ENCODE measurements around the gene ZDHHC11B. TPM values are rescaled to one million over a fixed set of nuclear protein-coding genes. Genes with fewer than 3 reads are reported as not detected.

ZDHHC11B gene
- total RNA-seq, 1 experiment from 2014 or later, result 1.4 TPM

DNA sequence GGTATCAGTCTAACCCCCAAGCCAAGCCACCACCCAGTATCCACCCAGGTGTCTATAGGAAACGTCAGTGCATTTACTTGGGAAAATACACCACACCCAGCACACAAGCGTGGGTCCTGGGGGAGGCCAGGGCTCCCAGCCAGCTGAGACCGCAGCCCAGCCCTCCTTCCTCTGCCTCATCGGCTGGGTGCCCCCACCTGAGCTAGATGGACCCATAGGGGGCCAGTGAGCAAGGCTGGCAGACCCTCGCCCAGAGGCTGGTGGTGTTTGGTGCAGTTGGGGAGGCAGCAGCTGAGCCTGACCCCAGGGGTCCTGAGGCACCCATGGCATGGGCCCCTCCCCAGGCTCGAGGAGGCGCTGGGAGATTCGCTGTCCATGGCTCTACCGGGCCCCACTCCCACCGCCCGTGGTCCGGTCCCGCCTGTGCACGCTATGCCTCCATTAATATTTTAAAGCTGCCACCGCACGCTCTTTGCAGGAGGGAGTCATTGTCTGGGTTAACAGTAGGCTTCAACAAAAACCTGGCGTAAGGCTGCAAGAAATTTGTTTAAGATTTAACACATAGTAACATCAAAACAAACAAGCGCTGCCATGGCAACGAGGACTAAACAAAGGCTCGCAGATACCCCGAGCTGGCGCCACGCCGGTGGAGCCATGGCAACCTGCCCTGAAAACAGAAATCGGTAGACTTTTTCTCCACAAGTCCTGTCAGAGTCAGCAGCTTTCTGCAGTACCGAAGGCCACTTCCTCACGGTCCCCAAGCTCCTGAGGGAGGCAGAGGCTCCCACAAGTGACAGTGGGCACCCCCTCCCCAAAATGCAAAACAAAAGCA, 112.0 kb downstream of the ZDHHC11B start:
- H3K18ac ChIP-seq (ENCODE audit: insufficient read length, low read depth, low read length), result peak overlapping the region; percentile 94
- H2BK120ac ChIP-seq (ENCODE audit: low read depth, low read length, poor library complexity, severe bottlenecking), result peak overlapping the region; percentile 56
- H3K4me3 Mint-ChIP-seq, result no peak overlapping the region; a peak in 1 of 5 replicates
- TF ChIP-seq CTCF (conservative IDR thresholded peaks at IDR 0.05), result no peak
- no peak overlapping the region for H2BK20ac ChIP-seq (ENCODE audit: low read depth, low read length, poor library complexity, severe bottlenecking)
- H3K27me3 ChIP-seq (ENCODE audit: insufficient read depth, low read length), result no peaks in the 10 kb centered on the region; the same call in 1 of the 2 replicates
- no peaks in the 10 kb centered on the region for H3K4me1 ChIP-seq (ENCODE audit: insufficient read depth, low read length)
- peak; percentile 71 for DNase-seq
- peak overlapping the region; percentile 96 for H4K91ac ChIP-seq (ENCODE audit: insufficient read length, low read depth, low read length)
- H3K4me1 Mint-ChIP-seq, result peaks cover 5 to 9% of the 10 kb centered on the region in 2 experiments
- no peak overlapping the region for H4K8ac ChIP-seq (replicated peaks; ENCODE audit: insufficient read length, low read depth, low read length)
- peak overlapping the region; percentile 91 for H3K4ac ChIP-seq (ENCODE audit: low read depth, low read length)
- H2BK5ac ChIP-seq (ENCODE audit: insufficient read length, low read length), result no peak overlapping the region
- no peak overlapping the region for H2AK5ac ChIP-seq (ENCODE audit: insufficient read length, low read length)
- H3K79me2 ChIP-seq (ENCODE audit: insufficient read depth, low read length), result no peaks in the 10 kb centered on the region
- H3K4me2 ChIP-seq (ENCODE audit: insufficient read depth, insufficient read length, low read length), result no peak overlapping the region
- peak overlapping the region; percentile 93 for H3K14ac ChIP-seq (ENCODE audit: insufficient read depth, low read length)
- H3K23ac ChIP-seq (ENCODE audit: insufficient read length, low read depth, low read length), result no peak overlapping the region
- no peaks in the 10 kb centered on the region for H3K79me1 ChIP-seq (ENCODE audit: insufficient read depth, low read depth, low read length, poor library complexity, severe bottlenecking)
- peaks cover 41% of the 10 kb centered on the region for H3K27me3 Mint-ChIP-seq (ENCODE audit: low read depth)
- no peak overlapping the region for H2AFZ ChIP-seq (ENCODE audit: low read length)
- H3K27ac ChIP-seq (ENCODE audit: insufficient read length, low read depth, low read length), result no peak overlapping the region
- H4K5ac ChIP-seq (ENCODE audit: insufficient read length, low read depth, low read length), result peak overlapping the region; percentile 63
- peak overlapping the region; percentile 36 for H2BK12ac ChIP-seq (ENCODE audit: insufficient read length, low read depth, low read length)
- no peaks in the 10 kb centered on the region for H4K20me1 ChIP-seq (ENCODE audit: control insufficient read depth, insufficient read depth, insufficient read length)
- H2BK15ac ChIP-seq (ENCODE audit: low read depth, low read length), result no peak overlapping the region
- no peak overlapping the region for H3K9ac ChIP-seq (ENCODE audit: extremely low read depth, insufficient read length, low read length)
- H3K9me3 ChIP-seq (ENCODE audit: control insufficient read depth, low read depth, low read length), result no peaks in the 10 kb centered on the region
- peak overlapping the region in 2 of 3 experiments; percentile 77 to 93; a peak in 3 of 7 replicates for H3K27ac Mint-ChIP-seq
- no peak overlapping the region for H3K56ac ChIP-seq (ENCODE audit: insufficient read length, low read depth, low read length)
- no CpG with 5 or more reads among the region's 27 CpGs for WGBS (ENCODE audit: extremely low coverage, insufficient read length, low lambda C conversion rate)
- H3T11ph ChIP-seq (ENCODE audit: low read length), result no peak overlapping the region
- H3K23me2 ChIP-seq (ENCODE audit: insufficient read length, low read depth, low read length, poor library complexity, severe bottlenecking), result no peaks in the 10 kb centered on the region
- H3K36me3 Mint-ChIP-seq (ENCODE audit: insufficient read depth in 1 of 3, low read depth in 3 of 3), result peaks cover 1 to 3% (median 1%) of the 10 kb centered on the region in 3 experiments; a peak in 6 of 7 replicates
- no peaks in the 10 kb centered on the region for H3K9me3 Mint-ChIP-seq
